DOHH2 (cell line): Measurements from ENCODE around the gene CSF2RB.

Experiments used
- H3F3A ChIP-seq: fragments of 200-600 bp; sonication (generic), shearing (Covaris generic); 2 replicates; pipeline ENCODE4 v1.6.0; 2016; ENCODE audit warnings: antibody characterized with exemption, mild to moderate bottlenecking; ENCODE audit not compliant: control insufficient read depth, insufficient read depth
- H3K27ac ChIP-seq: fragments of 200-600 bp; sonication (generic); 2 replicates; pipeline ENCODE4 v1.5.1; 2014; ENCODE audit warnings: low read depth, mild to moderate bottlenecking, low read length, moderate library complexity
- H3K27me3 ChIP-seq: fragments of 200-600 bp; sonication (generic); 2 replicates; pipeline ENCODE4 v1.6.1; 2014; ENCODE audit warnings: mild to moderate bottlenecking, low read length, mixed read lengths; ENCODE audit not compliant: control insufficient read depth
- H3K36me3 ChIP-seq: fragments of 200-600 bp; sonication (generic); 2 replicates; pipeline ENCODE4 v1.6.1; 2014; ENCODE audit warnings: mild to moderate bottlenecking, low read length, moderate library complexity, mixed read lengths; ENCODE audit not compliant: control insufficient read depth
- H3K4me1 ChIP-seq: fragments of 200-600 bp; sonication (generic); 2 replicates; pipeline ENCODE4 v1.6.1; 2014; ENCODE audit warnings: mild to moderate bottlenecking, low read length, mixed read lengths; ENCODE audit not compliant: control insufficient read depth
- H3K4me2 ChIP-seq: fragments of 200-600 bp; sonication (generic); 2 replicates; pipeline ENCODE4 v1.6.0; 2014; ENCODE audit warnings: mild to moderate bottlenecking, low read length, moderate library complexity
- H3K4me3 ChIP-seq: fragments of 200-600 bp; sonication (generic); 2 replicates; pipeline ENCODE4 v1.5.1; 2014; ENCODE audit warnings: mild to moderate bottlenecking, low read length, mixed read lengths
- H3K79me2 ChIP-seq: fragments of 200-600 bp; sonication (generic); 2 replicates; pipeline ENCODE4 v1.6.1; 2014; ENCODE audit warnings: mild to moderate bottlenecking, low read length, mixed read lengths; ENCODE audit not compliant: control insufficient read depth
- H3K9me2 ChIP-seq: fragments of 200-600 bp; sonication (generic); replicated peaks from 2 replicates; pipeline ENCODE4 v1.6.1; 2014; ENCODE audit warnings: mild to moderate bottlenecking, low read length, mixed read lengths; ENCODE audit not compliant: control insufficient read depth
- H3K9me3 ChIP-seq: fragments of 200-600 bp; sonication (generic); 2 replicates; pipeline ENCODE4 v1.6.1; 2014; ENCODE audit warnings: antibody characterized with exemption, low read length, mixed read lengths; ENCODE audit not compliant: control insufficient read depth, insufficient read depth
- H4K20me1 ChIP-seq: fragments of 200-600 bp; sonication (generic); 2 replicates; pipeline ENCODE4 v1.6.0; 2014; ENCODE audit warnings: low read depth, mild to moderate bottlenecking, antibody characterized with exemption, low read length, moderate library complexity; ENCODE audit not compliant: control insufficient read depth, insufficient read depth
- EZH2phosphoT487 ChIP-seq: fragments of 200-600 bp; sonication (generic); IDR thresholded peaks from 2 replicates; pipeline ENCODE4 v1.6.1; 2017; ENCODE audit warnings: borderline replicate concordance, mild to moderate bottlenecking, antibody characterized with exemption, low read length, moderate library complexity, mixed read lengths
- TF ChIP-seq, protein P1 (sequence below): fragments of 200-600 bp; sonication (generic); IDR thresholded peaks from one replicate; pipeline ENCODE4 v1.5.1; 2014; ENCODE audit warnings: antibody characterized with exemption, mild to moderate bottlenecking, low read depth, low read length; ENCODE audit not compliant: poor library complexity, severe bottlenecking

CSF2RB gene

DNA sequence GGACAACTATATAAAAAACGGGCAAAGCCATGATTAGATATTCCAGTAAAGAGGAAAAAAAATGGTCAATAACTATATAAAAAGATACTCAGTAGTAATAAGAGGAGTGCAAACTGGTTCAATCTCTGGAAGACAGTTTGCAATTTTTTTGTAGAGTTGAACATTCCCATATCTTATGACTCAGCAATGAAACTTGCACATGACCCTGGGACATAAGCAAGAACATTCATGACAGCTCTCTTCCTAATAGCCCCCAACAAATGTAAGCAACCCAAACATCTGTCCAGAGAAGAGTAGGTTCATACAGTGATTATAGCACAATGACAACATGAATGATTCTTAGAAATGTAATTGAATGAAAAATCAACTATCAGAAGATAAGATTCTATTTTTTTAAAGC is 21.8 kb upstream of the CSF2RB start:
- TF ChIP-seq EZH2phosphoT487 = no peak
- TF ChIP-seq, protein P1, sequence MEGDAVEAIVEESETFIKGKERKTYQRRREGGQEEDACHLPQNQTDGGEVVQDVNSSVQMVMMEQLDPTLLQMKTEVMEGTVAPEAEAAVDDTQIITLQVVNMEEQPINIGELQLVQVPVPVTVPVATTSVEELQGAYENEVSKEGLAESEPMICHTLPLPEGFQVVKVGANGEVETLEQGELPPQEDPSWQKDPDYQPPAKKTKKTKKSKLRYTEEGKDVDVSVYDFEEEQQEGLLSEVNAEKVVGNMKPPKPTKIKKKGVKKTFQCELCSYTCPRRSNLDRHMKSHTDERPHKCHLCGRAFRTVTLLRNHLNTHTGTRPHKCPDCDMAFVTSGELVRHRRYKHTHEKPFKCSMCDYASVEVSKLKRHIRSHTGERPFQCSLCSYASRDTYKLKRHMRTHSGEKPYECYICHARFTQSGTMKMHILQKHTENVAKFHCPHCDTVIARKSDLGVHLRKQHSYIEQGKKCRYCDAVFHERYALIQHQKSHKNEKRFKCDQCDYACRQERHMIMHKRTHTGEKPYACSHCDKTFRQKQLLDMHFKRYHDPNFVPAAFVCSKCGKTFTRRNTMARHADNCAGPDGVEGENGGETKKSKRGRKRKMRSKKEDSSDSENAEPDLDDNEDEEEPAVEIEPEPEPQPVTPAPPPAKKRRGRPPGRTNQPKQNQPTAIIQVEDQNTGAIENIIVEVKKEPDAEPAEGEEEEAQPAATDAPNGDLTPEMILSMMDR = no peak

DNA sequence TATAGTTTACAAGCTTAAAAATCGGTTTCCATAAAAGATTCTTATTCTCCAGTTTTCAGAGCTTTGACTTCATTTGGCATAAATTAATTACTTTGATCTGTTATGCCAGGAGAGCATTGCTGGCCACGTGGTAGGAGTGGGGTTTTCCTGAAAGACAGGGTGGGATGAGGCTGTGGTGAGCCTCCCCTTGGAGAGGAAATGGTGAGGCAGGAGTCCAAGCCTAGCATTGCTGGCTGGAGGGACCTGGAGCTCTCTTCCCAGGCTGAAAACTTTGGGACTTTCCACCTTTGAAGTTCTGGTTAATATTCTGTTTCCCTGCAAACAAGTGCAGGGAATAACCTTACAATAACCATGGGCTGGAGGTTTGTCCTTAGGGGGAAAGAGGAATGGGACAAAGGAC is 21.1 kb upstream of the CSF2RB start:
- Histone ChIP-seq H3K27ac (no peak overlapping the region), H3K9me3 (peaks cover 4% of the 10 kb centered on the region; the same call in 1 of the 2 replicates), H4K20me1 (no peaks in the 10 kb centered on the region), H3K4me3 (no peak overlapping the region), H3K27me3 (no peaks in the 10 kb centered on the region), H3K36me3 (no peaks in the 10 kb centered on the region), H3F3A (no peaks in the 10 kb centered on the region), H3K9me2 (no peaks in the 10 kb centered on the region), H3K79me2 (no peaks in the 10 kb centered on the region), H3K4me1 (no peaks in the 10 kb centered on the region), H3K4me2 (no peak overlapping the region)
- TF ChIP-seq, protein P1 = no peak
- no peak for TF ChIP-seq EZH2phosphoT487

More for the DNA sequence above, 21.8 kb upstream of the CSF2RB start:
- Histone ChIP-seq H3K27me3 (no peaks in the 10 kb centered on the region), H3K9me3 (peaks cover 4% of the 10 kb centered on the region; the same call in 1 of the 2 replicates), H3K4me2 (no peak overlapping the region), H3K4me1 (no peaks in the 10 kb centered on the region), H3K36me3 (no peaks in the 10 kb centered on the region), H3K9me2 (no peaks in the 10 kb centered on the region), H4K20me1 (no peaks in the 10 kb centered on the region), H3K27ac (no peak overlapping the region), H3F3A (no peaks in the 10 kb centered on the region), H3K4me3 (no peak overlapping the region), H3K79me2 (no peaks in the 10 kb centered on the region)

DNA sequence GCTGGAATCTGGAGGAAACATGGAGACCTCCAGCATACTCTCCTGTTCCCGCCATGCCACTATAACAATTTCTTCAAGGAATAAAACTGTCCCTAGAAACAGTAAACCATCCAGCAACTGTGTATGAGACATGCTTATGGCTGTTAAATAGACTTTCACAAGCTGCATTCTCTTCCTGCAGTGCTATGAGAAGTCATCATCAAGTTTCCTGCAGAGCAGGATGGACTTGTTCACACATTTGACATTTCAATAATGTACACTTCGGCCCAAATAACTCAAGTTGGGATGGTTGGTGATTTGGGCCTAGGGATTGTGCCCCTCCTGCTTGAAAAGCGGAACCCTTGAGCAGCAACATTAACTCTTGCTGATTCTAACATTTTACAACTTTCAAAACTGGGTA is 20.2 kb upstream of the CSF2RB start:
- Histone ChIP-seq H4K20me1 (no peaks in the 10 kb centered on the region), H3K4me3 (no peak overlapping the region), H3K9me3 (peaks cover 4% of the 10 kb centered on the region; the same call in 1 of the 2 replicates), H3K36me3 (no peaks in the 10 kb centered on the region), H3K27ac (no peak overlapping the region), H3K79me2 (no peaks in the 10 kb centered on the region), H3F3A (no peaks in the 10 kb centered on the region), H3K9me2 (no peaks in the 10 kb centered on the region), H3K27me3 (no peaks in the 10 kb centered on the region), H3K4me2 (no peak overlapping the region), H3K4me1 (no peaks in the 10 kb centered on the region)
- TF ChIP-seq, protein P1 = no peak
- no peak for TF ChIP-seq EZH2phosphoT487

DNA sequence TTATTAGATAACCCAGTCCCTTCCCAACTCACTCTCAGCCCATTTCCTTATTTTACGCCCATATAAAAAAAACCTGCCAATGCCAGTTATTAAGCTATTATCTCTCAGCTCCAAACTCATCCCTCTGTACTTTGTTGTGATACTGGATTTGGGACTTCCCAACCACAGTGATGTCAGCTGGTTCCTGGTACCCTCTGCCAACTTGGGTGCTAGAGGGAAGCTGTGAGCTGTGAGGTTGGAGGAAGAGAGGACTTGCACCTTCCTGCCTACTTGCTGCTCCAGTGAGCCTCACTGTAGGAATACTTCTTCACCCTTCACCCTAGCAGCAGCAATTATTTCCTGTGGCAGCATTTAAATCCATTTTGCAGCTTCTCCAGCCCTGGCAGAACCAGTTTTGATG is 19.2 kb upstream of the CSF2RB start:
- Histone ChIP-seq H3K27me3 (no peaks in the 10 kb centered on the region), H3K9me2 (no peaks in the 10 kb centered on the region), H3K4me1 (no peaks in the 10 kb centered on the region), H3K36me3 (no peaks in the 10 kb centered on the region), H3K27ac (no peak overlapping the region), H3K4me3 (no peak overlapping the region), H3F3A (no peaks in the 10 kb centered on the region), H4K20me1 (no peaks in the 10 kb centered on the region), H3K79me2 (no peaks in the 10 kb centered on the region), H3K4me2 (no peak overlapping the region), H3K9me3 (peaks cover 4% of the 10 kb centered on the region; the same call in 1 of the 2 replicates)
- TF ChIP-seq EZH2phosphoT487 = no peak
